Liver (tissue), 3 donors: Measurements from ENCODE around the gene STAG2.

Experiments used
- CTCF ChIP-seq: fragments of 150-350 bp; IDR thresholded peaks from 2 replicates; pipeline ENCODE4 v1.5.1; 2017; ENCODE audit warnings: improper control_type of control experiment, low read depth, low read length; ENCODE audit not compliant: missing input control
- HNF4A ChIP-seq, 2 donors: conservative IDR thresholded peaks; 2 replicates each; pipeline ENCODE4 v1.6.1; 2016; ENCODE audit warnings: antibody characterized with exemption in 2 of 2, mild to moderate bottlenecking in 2 of 2
- JUND ChIP-seq, 2 donors: IDR thresholded peaks; 2 replicates each; pipeline ENCODE4 v1.6.1; 2016; ENCODE audit warnings: antibody characterized with exemption in 2 of 2
- MAX ChIP-seq: IDR thresholded peaks from 2 replicates; pipeline ENCODE4 v1.6.1; 2016; ENCODE audit warnings: antibody characterized with exemption
- RAD21 ChIP-seq, 2 donors: IDR thresholded peaks; 2 replicates each; pipeline ENCODE4 v1.6.1; 2016; ENCODE audit warnings: antibody characterized with exemption in 2 of 2, mild to moderate bottlenecking in 2 of 2
- REST ChIP-seq: IDR thresholded peaks from 2 replicates; pipeline ENCODE4 v1.6.1; 2016; ENCODE audit warnings: antibody characterized with exemption, mild to moderate bottlenecking
- RXRA ChIP-seq, 2 donors: IDR thresholded peaks; 2 replicates each; pipeline ENCODE4 v1.6.1; 2017 to 2018; ENCODE audit warnings: antibody characterized with exemption in 2 of 2, mild to moderate bottlenecking in 1 of 2
- SP1 ChIP-seq: IDR thresholded peaks from 2 replicates; pipeline ENCODE4 v1.6.1; 2018; ENCODE audit warnings: antibody characterized with exemption, mild to moderate bottlenecking
- TAF1 ChIP-seq: conservative IDR thresholded peaks from 2 replicates; pipeline ENCODE4 v1.6.1; 2016; ENCODE audit warnings: antibody characterized with exemption, mild to moderate bottlenecking
- YY1 ChIP-seq: IDR thresholded peaks from 2 replicates; pipeline ENCODE4 v1.6.1; 2016; ENCODE audit warnings: antibody characterized with exemption, mild to moderate bottlenecking
- ZBTB33 ChIP-seq: IDR thresholded peaks from 2 replicates; pipeline ENCODE4 v1.6.1; 2016; ENCODE audit warnings: antibody characterized with exemption
- donor health status: healthy.
- donor health status: healthy.

- no peak for TF ChIP-seq CTCF
- TF ChIP-seq REST, result no peak
- no peak for TF ChIP-seq RXRA (IDR thresholded peaks at IDR 0.05)
- no peak for TF ChIP-seq TAF1
- TF ChIP-seq ZBTB33, result no peak
- TF ChIP-seq SP1, result no peak
- no peak for TF ChIP-seq MAX
- no peak for TF ChIP-seq JUND (IDR thresholded peaks at IDR 0.05)
- TF ChIP-seq HNF4A (conservative IDR thresholded peaks at IDR 0.05), result no peak
- no peak for TF ChIP-seq RAD21 (IDR thresholded peaks at IDR 0.05)
- no peak for TF ChIP-seq YY1
These were observed 594 bp upstream of the STAG2 start for GRCh38 chrX:123960956-123961267.
